Osteocyte (in vitro differentiated cells): Measurements from ENCODE around the gene PFDN5. TPM values are rescaled to one million over a fixed set of nuclear protein-coding genes. Genes with fewer than 3 reads are reported as not detected.

ENCODE experiments used
- DNase-seq: peaks from one replicate; pipeline ENCODE4 v3.0.0; 2021; ENCODE audit warnings: mixed read lengths; ENCODE audit not compliant: unreplicated experiment; ENCODE audit errors: extremely low spot score
- H3K27ac Mint-ChIP-seq: one replicate; pipeline ENCODE4 v1.8.0; 2021; ENCODE audit warnings: mild to moderate bottlenecking, mixed read lengths; ENCODE audit not compliant: unreplicated experiment
- H3K27me3 Mint-ChIP-seq: one replicate; pipeline ENCODE4 v1.8.0; 2021; ENCODE audit warnings: mixed read lengths; ENCODE audit not compliant: unreplicated experiment
- H3K36me3 Mint-ChIP-seq: one replicate; pipeline ENCODE4 v1.8.0; 2021; ENCODE audit warnings: mixed read lengths; ENCODE audit not compliant: unreplicated experiment
- H3K4me1 Mint-ChIP-seq: one replicate; pipeline ENCODE4 v1.8.0; 2021; ENCODE audit warnings: mixed read lengths; ENCODE audit not compliant: unreplicated experiment
- H3K4me3 Mint-ChIP-seq: one replicate; pipeline ENCODE4 v1.8.0; 2021; ENCODE audit warnings: mild to moderate bottlenecking, moderate library complexity, mixed read lengths; ENCODE audit not compliant: unreplicated experiment
- H3K9me3 Mint-ChIP-seq: one replicate; pipeline ENCODE4 v1.8.0; 2021; ENCODE audit warnings: mixed read lengths; ENCODE audit not compliant: unreplicated experiment
- CTCF ChIP-seq: fragments of 200-600 bp; sonication (generic); IDR thresholded peaks from 2 replicates; pipeline ENCODE4 v1.5.0; 2021; ENCODE audit warnings: antibody characterized with exemption, mild to moderate bottlenecking, moderate library complexity
- total RNA-seq: library from RNA; stranded (reverse); gene quantifications from 2 replicates; pipeline ENCODE4 v1.2.1, GENCODE V29; 2021

Gene PFDN5
- total RNA-seq, 1 donor from 2014 or later = 394 TPM

- no peak for DNase-seq
- TF ChIP-seq CTCF = peak; percentile 78
Observed at GRCh38 chr12:53287741-53288216, 7.6 kb upstream of the PFDN5 start.

DNA sequence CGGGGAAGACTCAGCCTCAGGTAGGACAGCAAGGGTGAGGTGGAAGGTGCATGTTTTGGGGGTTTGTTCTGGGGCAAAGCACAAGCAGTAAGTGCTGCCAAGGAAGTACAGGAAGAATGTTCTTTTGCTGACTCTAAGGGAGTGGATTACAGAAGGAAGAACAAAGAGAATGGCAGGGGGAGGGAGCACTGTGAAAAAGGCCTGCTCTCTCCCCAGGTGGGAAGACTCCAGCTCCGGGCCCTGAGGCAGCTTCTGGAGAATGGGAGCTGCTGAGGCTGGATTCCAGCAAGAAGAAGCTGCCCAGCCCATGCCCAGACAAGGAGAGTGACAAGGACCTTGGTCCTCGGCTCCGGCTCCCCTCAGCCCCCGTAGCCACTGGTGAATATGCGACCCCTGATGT, 7.0 kb upstream of the PFDN5 start:
- Mint-ChIP-seq H3K36me3 (no peaks in the 10 kb centered on the region), H3K27me3 (no peaks in the 10 kb centered on the region), H3K4me3 (no peak overlapping the region), H3K9me3 (no peaks in the 10 kb centered on the region), H3K27ac (no peak overlapping the region), H3K4me1 (peaks cover 1% of the 10 kb centered on the region)
- no peak for DNase-seq
- no peak for TF ChIP-seq CTCF

More at GRCh38 chr12:53287741-53288216, 7.6 kb upstream of the PFDN5 start:
- H3K36me3 Mint-ChIP-seq = no peaks in the 10 kb centered on the region
- no peaks in the 10 kb centered on the region for H3K27me3 Mint-ChIP-seq
- no peak overlapping the region for H3K4me3 Mint-ChIP-seq
- no peak overlapping the region for H3K27ac Mint-ChIP-seq
- no peaks in the 10 kb centered on the region for H3K9me3 Mint-ChIP-seq
- H3K4me1 Mint-ChIP-seq = peaks cover 1% of the 10 kb centered on the region

GRCh38 chr12:53289891-53290290, 5.5 kb upstream of the PFDN5 start:
- Mint-ChIP-seq H3K36me3 (peaks cover 2% of the 10 kb centered on the region), H3K4me1 (peaks cover 5% of the 10 kb centered on the region)

DNA sequence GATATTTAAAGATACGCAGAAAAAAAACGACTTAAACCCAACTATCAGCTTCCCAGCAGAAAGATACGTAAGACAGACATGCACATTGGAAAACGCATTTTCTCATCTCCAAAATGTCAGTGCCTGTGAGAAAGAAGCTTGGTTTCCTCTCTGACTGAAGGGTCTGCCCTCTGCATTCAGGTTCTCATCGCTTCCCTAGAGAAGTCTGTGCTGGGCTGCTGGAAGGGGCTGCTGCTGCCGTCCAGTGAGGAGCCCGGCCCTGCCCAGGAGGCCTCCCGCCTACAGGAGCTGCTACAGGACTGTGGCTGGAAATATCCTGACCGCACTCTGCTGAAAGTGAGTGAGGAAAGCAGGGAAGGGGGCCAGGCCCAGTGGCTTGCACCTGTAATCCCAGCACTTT, 4.7 kb upstream of the PFDN5 start:
- no peak for DNase-seq
- Mint-ChIP-seq H3K27ac (no peak overlapping the region), H3K36me3 (peaks cover 2% of the 10 kb centered on the region), H3K4me1 (peaks cover 12% of the 10 kb centered on the region), H3K27me3 (no peaks in the 10 kb centered on the region), H3K9me3 (no peaks in the 10 kb centered on the region), H3K4me3 (no peak overlapping the region)
- no peak for TF ChIP-seq CTCF

More at GRCh38 chr12:53289891-53290290, 5.5 kb upstream of the PFDN5 start:
- no peaks in the 10 kb centered on the region for H3K9me3 Mint-ChIP-seq
- no peaks in the 10 kb centered on the region for H3K27me3 Mint-ChIP-seq
- DNase-seq = no peak
- H3K4me3 Mint-ChIP-seq = no peak overlapping the region
- TF ChIP-seq CTCF = no peak
- H3K27ac Mint-ChIP-seq = no peak overlapping the region

GRCh38 chr12:53292426-53292825, 2.9 kb upstream of the PFDN5 start:
- no peak for DNase-seq
- Mint-ChIP-seq H3K27me3 (no peaks in the 10 kb centered on the region), H3K9me3 (no peaks in the 10 kb centered on the region), H3K27ac (no peak overlapping the region), H3K36me3 (peaks cover 4% of the 10 kb centered on the region), H3K4me1 (peaks cover 27% of the 10 kb centered on the region), H3K4me3 (no peak overlapping the region)
- TF ChIP-seq CTCF = no peak
